ENCODE measurements around the gene SLC52A3.
"Not testable (repeated sequence)": the region's sequence is repeated elsewhere in the genome, so short reads cannot be mapped to it uniquely, and the experiment has no call there.

SLC52A3 gene

DNA sequence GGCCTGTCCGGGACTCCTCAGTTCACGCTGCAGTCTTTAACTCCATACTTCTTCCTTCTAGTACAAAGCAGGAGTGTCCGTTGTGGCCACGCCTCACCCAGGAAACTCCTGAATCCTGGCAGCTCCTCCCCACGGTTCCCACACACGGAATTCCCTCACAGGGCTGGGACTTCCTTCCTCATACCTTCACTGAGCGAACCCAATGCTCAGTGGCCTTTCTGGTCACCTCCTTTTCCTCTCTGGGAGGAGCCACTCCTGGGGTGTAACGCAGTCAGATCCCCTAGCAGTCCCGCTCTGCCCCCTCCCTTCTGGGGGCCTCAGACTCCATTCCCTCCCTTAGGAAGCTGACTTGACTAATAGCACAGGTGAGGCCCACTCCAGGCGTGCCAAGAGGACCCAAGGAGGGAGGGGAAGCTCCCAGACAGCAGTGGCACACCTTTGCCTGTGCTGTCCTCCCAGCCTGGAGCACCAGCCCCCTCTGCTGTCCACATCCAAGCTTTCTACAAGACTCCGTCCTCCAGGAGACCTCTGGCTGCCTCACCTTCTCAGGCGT, at the start of gene SLC52A3:
Gene SLC52A3, minus strand, starts transcription at position 75 of the 553 bp plus-strand sequence. CDS start 2,726 bp downstream, outside the sequence.
- DNase-seq (ENCODE audit: low read depth), result no peak

DNA sequence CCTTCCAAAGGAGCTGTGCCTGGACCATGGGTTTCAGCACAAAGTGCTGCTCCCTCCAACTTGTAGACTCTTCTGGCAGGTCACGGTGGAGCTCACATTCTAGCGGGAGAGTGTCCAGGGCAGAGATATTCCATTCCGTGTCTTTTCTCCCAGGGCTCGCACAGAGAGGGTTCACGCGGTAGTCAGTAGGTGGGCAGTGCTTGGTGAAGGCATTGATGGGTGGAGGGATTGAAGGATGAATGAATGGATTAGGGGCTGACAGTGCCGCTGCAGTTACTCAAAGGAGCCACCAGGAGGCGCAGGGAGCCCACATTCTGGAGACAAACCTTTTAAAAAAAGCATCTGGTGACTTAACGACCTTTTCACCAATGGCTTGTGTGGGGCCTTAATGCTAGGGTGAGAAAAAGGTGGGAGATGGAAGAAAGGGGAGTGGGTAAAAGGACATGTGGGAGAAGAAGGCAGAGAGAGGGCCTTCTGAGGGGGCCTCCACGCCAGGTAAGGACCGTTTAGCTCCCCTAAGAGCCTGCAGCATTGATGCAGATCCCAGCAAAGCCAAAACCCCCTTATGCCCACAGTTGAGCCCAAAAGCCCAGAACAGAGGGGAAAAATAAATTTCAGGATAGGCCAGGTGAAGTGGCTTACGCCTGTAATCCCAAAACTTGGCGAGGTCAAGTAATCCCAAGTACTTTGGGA, 47.8 kb upstream of the SLC52A3 start:
- peak; percentile 41 for DNase-seq (ENCODE audit: low read depth)

DNA sequence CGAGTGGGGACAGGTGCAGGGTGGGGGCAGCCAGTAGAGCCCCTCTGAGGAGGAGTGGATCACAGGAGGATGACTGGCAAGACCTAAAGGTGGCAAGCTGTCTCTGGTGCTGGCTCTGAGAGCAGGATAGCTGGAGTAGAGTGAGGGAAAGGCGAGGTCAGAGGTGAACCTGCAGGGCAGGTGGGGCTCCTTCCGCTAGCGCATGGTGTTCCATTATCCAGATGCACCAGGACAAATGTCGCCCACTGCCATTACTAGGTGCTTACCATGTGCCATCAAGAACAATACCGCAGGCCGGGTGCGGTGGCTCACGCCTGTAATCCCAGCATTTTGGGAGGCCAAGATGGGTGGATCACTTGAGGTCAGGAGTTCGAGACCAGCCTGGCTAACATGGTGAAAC, 46.9 kb upstream of the SLC52A3 start:
- DNase-seq (ENCODE audit: low read depth), result no peak

DNA sequence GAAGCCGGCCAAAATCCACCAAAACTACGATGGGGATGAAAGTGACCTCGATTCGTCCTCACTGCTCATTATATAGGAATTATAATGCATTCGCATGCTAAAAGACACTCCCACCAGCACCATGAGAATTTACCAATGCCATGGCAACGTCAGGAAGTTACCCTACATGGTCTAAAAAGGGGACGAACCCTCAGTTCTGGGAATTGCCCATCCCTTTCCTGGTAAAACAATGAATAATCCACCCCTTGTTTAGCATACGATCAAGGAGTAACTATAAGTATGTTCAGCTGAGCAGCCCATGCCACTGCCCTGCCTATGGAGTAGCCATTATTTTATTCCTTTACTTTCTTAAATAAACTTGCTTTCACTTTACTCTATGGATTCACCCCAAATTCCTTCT, 45.1 kb upstream of the SLC52A3 start:
- no peak for DNase-seq (ENCODE audit: low read depth)

DNA sequence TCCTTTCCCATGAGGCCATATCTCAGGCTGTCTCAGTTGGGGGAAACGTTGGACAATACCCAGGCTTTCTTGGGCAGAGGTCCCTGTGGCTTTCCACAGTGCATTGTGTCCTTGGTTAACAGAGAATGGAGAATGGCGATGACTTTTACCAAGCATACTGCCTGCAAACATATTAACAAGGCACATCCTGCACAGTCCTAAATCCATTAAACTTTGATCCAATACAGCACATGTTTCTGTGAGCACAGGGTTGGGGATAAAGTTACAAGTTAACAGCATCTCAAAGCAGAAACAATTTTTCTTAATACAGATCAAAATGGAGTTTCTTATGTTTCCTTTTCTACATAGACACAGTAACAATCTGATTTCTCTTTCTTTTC, 44.1 kb upstream of the SLC52A3 start:
- DNase-seq (ENCODE audit: low read depth), result not testable (repeated sequence)

DNA sequence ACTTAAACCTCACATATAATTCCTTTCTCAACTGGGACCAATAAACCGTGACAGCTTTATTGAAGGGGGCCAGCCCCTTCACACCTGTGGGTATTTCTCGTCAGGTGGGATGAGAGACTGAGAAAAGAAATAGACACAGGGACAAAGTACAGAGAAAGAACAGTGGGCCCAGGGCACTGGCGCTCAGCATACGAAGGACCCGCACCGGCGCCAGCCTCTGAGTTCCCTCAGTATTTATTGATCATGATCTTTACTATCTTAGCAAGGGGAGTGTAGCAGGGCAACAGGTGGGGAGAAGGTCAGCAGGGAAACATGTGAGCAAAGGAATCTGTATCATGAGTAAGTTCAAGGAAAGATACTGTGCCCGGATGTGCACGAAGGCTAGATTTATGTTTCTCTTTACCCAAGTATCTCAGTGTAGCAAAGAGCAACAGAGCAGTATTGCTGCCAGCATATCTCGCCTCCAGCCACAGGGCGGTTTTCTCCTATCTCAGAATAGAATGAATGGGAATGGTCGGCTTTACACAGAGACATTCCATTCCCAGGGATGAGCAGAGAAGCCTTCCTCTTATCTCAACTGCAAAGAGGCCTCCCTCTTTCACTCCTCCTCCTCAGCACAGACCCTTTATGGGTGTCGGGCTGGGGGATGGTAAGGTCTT, 43.6 kb upstream of the SLC52A3 start:
- DNase-seq (ENCODE audit: low read depth), result not testable (repeated sequence)

DNA sequence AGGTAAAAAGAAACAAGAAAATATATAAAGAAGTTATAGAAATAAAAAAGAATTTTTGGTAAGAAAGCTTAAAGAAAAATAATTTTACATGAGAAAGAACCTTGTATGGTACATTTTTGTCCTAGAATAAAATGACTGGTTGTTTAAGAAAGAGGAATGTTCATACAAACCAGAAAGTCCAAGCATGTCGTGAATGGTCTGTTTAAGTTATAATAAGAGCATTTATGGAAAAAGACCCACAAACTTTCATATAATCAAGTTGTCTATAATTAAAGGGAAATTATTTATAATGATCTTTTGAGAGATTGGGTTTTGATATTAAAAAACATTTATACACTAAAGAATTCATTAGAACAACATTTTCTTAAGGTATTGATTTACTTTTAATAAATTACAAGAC, 37.4 kb upstream of the SLC52A3 start:
- DNase-seq (ENCODE audit: low read depth), result no peak

DNA sequence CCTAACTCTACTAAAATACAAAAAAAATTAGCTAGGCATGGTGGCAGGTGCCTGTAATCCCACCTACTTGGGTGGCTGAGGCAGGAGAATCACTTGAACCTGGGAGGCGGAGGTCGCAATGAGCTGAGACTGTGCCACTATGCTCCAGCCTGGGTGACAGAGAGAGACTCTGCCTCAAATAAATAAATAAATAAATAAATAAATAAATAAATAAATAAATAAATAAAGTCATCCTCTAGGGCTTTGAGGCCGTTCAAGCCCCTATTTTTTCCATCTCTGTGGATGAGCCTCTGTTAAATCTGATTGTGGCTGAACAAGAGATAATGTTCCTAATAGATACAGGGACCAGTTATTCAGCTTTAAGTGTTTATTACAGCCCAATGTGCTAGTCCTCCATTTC, 33.4 kb upstream of the SLC52A3 start:
- no peak for DNase-seq (ENCODE audit: low read depth)

DNA sequence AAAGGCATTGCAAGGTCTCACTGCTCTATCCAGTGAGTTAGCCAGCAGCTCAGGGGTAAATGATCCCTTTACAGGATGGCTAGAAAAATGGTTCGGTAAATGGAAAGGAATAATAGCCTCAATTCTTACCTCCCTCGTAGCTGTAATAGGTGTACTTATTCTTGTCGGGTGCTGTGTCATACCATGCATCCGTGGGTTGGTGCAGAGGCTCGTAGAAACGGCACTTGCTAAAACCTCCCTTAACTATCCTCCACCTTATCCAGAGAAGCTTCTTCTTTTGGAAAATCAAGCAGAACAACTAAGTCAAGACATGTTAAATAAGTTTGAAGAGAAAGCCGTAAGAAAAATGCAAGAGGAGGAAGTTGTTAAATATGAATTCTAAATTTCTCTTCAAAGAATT, 31.7 kb upstream of the SLC52A3 start:
- DNase-seq (ENCODE audit: low read depth), result not testable (repeated sequence)

DNA sequence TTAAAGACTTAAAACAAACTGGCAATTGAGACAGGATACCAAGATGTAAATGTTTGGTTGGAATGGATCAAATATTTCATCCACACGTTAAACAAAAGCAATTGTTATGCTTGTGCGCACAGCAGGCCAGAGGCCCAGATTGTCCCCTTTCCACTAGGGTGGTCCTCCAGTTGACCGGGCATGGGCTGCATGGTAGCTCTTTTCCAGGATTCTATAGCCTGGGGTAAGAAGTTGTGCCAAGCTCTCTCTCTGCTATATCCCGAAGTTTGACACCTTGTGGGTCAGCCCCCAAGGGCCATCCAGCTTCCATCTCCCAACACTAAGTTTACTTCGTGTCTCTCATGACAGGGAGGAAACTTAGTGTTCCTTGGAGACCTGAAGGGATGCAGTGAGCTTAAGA, 30.4 kb upstream of the SLC52A3 start:
- DNase-seq (ENCODE audit: low read depth), result not testable (repeated sequence)

DNA sequence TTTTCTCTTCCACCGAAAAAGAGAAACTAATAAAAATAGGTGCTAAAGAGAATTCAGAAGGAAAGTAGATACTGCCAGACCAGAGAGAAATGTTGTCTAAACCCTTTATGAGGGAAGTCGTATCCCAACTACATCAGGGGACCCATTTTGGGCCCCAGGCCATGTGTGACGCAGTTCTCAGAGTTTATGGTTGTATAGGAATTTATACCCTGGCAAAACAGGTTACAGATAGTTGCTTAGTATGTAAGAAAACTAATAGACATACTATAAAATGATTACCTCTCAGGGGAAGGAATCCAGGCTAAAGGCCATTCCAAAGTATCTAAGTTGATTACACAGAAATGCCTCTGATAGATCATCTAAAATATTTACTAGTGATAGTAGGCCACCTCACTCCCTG, 28.6 kb upstream of the SLC52A3 start:
- DNase-seq (ENCODE audit: low read depth), result no peak

DNA sequence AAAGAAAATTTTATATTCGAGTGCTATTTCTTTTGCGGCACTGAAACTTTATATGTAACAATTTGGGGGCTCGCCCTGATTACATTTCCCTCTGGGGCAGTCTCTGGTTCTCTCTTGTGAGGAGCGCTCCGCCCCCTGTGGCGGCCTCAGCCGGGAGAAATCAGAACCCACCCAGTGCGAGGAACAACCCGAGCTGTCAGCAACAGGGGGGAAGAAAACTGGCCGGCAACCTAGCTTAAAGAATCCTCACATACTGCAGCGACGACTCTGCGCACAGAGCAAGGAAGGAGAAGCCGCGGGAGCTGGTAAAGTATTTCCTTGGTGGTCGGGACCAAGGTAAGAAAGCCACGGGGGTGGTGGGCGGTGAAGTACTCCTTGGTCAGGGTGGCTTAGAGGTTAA, 23.9 kb upstream of the SLC52A3 start:
- DNase-seq (ENCODE audit: low read depth), result no peak

DNA sequence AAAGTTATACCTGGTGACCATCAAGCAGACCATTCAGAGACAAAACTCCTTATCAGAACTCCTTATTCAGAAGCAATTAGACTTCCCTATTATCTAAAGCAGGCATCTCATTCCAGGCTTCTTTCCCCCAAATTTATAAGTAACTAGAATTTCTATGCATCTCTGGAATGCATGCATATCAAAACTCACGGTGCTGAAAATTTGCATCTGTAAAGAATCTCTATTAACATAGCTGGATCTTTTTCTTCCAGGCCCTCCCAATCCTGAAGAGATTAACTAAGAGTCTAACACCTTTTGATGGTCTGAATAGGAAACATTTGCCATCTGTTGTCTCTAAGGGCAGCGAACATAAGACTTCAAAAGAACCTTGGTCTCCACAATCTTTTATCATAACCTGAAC, 22.8 kb upstream of the SLC52A3 start:
- DNase-seq (ENCODE audit: low read depth), result no peak

DNA sequence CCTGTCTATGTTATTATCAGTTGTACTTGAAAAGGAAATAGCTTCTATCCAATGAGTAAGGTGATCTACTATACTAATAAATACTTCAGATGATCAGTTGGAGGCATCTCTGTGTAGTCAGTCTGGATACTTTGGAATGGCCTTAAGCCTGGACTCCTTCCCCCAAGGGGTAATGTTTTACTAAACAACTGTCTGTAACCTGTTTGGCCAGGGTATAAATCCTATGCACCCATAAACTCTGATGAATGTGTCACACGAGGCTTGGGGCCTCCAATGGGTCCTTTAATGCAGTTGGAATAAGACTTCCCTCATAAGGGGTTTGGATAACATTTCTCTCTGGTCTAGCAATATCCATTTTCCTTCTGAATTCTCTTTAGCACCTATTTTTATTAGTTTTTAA, 19.5 kb upstream of the SLC52A3 start:
- DNase-seq (ENCODE audit: low read depth), result no peak

DNA sequence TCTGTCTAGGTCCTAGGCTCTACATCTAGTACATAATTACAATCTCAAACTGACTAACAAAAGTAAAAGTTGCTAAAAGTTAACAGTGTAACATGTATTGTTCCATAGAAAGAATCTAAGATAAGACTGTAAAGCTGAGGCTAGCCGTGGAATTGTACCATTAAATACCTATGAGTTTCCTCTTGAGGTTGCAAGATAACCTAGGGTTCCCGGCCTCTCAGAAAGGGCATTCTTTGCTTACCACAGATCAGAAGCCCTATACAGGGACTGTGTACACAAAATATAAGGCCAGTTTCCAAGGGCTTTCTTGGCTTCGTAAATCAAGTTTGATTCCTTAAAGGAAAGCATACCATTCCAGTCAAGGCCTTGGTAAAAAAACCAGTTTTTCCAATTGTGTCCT, 11.5 kb upstream of the SLC52A3 start:
- no peak for DNase-seq (ENCODE audit: low read depth)

DNA sequence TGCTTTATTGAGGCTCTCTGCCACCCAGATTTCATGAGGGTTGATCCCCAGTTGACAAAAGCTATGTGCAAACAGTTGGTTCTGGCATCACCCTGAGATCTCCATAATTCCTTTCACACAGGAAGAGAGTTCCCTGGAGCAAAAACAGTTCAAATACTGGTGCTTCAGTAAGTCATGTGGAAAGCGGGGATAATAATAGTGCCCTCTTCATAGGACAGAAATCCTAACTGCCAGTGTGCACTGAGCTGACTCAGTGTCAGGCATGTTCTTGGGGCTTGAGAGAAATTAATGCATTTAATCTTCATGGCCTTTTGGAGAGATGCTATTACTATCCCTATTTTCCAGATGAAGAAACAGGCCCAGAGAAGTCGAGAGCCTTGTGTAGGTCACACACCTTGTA, 7.9 kb upstream of the SLC52A3 start:
- DNase-seq (ENCODE audit: low read depth), result no peak

DNA sequence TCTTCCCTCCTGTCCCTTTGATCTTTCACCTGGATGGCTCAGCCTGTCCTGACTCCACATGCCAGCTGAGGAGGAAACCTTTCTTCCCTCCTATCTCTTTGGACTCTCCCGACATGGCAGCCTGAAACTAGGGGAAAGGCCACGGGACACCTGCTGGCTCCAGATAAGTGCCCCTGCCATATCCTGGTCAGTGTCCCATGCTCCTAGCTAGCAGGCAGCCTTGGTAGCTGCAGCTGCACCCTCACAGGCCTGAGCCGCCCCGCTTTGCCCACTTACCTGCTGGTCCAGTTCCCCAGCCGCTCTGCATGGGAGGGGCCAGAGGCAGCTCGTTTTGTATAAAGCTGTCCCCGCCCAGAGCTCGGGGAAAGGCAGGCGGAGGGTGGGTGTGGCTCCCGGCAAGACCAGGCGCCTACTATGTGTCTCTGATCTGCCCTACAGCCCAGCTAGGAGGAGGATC, 7.4 kb upstream of the SLC52A3 start:
- DNase-seq (ENCODE audit: low read depth), result no peak

DNA sequence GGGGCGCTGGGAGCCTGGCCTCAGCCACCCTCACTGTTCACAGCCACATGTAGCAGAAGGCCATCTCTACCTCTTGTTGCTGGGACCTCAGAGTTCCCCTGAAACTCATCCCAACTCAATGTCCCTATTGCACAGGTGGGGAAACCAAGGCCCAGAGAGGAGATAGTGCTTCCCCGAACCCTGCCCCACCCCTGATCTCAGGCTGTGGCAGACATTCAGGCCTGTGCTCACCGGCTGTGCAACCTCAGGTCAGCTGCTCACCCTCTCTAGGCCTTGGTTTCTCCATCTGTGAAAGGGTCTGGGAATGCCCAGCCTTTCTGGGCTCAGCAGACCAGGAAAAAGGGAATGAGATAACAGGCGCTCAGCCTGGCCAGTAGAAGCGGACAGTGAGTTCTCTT, 6.4 kb upstream of the SLC52A3 start:
- DNase-seq (ENCODE audit: low read depth), result no peak

DNA sequence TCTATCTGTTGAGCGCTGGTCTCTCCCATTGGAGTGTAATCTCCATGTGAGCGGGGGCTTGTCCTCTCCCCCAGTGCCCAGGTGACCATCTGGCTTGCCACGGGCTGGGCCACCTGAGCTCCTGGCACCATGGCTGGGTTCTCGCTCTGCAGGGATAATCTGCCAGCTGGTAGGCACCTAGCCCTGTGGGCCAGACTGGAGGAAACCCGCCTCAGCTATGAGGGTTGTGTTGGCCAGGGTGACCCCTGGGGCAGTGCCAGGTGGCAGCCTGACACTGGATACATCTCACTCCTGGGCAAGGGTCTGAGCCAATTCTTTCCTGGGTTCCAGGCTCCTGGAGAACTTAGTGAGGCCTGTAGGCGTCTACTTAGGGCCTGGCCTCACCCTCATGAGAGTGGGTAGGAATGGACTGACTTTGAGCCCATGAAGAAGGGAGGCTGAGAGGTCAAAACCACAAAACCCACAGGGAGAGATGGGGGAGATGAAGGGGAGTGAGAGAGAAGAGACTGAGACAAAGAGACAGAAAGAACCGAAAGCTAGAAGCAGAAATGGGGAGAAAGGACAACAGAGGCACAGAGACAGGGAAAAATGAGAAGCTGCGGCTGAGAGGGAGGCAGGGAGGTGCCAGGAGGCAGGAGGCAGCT, 5.8 kb upstream of the SLC52A3 start:
- no peak for DNase-seq (ENCODE audit: low read depth)

DNA sequence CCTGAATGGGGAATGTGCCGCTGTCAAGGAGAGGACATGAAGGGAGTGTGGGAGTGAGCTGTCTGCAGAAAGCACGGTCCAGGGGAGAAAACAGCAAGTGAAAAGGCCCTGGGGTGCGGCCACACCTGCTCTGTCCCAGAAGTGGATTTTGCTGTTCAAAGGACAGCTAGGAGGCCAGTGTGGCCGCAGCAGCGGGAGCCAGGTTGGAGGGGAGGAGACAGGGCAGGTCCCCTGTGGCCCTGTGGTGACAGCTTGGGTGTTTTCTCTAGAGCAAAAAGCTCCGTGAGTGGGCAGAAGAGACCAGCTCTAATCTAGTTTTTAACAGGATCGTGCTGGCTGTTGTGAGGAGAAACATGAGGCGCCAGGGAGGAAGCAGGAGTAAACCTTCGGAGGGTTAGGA, 4.5 kb upstream of the SLC52A3 start:
- DNase-seq (ENCODE audit: low read depth), result no peak

DNA sequence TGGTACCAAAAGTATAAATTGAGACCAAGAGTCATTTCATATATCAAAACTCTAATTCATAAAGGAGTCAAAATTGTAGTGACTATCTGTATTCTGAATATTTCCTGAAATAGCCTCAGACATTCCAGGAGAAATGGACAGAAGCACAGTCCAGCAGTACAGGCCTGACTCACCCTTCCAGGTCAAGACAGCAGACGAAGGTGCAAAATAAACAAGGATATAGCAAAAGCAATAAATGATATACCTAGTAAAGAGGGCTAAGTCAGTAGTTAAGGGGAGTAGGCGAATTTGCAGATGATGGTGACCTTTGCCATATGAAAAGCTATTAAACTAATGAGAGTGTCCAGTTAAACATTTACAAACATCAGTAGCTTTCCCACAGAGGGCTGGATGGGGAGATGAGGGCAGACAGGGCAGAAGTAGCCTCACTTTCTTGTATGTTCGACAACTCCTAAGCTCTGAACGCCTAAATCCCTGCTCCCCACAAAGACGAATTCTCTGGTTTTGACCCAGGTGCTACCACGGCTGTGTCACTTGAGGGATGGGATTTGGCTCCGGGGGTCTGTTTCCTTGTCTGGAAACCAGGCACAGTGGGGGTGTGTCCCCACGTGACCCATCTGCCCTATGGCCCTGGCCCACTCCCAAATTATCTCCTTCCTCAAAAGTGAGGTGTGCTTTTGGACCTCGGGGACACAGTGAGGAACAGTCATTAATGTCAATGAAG, 3.6 kb upstream of the SLC52A3 start:
- no peak for DNase-seq (ENCODE audit: low read depth)

DNA sequence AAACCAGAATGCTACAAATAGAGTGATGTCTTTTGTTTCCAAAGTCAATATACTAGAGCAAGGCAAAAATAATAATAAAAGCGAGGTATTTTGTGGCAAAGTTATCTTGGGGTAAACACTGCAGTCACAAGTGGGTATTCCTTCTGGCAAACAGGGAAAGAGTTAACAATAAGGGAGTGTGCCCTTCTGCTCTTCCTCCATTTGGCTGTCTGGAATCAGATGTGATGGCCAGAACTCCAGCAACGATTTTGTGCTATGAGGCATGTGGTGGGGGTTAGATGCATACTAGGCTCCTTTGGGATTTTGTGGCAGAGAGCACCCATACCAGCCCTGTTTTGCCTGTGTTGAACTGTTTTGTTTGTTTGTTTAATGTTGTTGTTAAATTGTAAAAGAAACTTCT, 2.4 kb upstream of the SLC52A3 start:
- no peak for DNase-seq (ENCODE audit: low read depth)

All from activated T-cell treated with anti-CD3 and anti-CD28 coated beads for 48 hours (primary cell).